Measurements from ENCODE around the gene TMEM254.

DNA sequence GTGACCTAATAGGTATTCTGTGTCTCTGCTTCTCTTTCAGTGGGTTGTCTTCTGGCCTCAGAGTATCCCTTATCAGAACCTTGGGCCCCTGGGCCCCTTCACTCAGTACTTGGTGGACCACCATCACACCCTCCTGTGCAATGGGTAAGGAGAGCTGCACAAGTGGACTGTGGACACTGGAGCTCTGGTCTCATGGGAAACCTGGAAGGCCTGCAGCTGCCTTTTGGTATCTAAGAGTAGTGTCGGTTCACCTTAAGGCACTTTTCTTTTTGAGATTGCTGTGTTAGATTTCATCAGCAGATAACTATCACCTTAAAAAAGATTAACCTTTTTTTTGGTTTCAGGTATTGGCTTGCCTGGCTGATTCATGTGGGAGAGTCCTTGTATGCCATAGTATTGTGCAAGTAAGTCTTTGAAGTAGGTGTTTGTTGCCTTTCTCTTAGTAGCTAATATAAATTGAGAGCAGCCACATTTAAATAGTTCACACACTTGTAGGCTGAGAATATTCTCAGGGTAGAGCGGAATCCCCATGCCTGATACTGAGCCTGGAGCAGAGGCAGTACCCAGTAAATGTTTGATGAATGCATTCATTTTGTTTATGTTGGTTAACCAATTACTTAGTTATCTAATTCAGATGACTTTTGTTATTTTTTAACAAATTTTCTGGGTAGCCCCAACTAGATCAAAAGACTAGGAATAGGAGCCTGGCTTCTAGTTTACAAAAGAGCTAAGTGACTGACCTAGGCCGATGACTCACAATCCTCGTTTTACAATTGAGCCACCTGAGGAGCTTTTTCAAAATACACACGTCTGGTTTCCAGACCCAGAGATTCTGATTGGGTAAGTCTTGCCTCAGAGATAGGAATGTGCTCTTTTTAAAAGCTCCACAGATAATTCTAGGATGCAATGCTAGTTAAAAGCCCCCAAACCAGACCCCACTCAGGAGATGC is 3.6 kb downstream of the TMEM254 start:
- TF ChIP-seq, protein P1, sequence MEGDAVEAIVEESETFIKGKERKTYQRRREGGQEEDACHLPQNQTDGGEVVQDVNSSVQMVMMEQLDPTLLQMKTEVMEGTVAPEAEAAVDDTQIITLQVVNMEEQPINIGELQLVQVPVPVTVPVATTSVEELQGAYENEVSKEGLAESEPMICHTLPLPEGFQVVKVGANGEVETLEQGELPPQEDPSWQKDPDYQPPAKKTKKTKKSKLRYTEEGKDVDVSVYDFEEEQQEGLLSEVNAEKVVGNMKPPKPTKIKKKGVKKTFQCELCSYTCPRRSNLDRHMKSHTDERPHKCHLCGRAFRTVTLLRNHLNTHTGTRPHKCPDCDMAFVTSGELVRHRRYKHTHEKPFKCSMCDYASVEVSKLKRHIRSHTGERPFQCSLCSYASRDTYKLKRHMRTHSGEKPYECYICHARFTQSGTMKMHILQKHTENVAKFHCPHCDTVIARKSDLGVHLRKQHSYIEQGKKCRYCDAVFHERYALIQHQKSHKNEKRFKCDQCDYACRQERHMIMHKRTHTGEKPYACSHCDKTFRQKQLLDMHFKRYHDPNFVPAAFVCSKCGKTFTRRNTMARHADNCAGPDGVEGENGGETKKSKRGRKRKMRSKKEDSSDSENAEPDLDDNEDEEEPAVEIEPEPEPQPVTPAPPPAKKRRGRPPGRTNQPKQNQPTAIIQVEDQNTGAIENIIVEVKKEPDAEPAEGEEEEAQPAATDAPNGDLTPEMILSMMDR (IDR thresholded peaks at IDR 0.05), result no peak
- TF ChIP-seq POLR2AphosphoS5 (IDR thresholded peaks at IDR 0.05), result no peak

Measured in gastroesophageal sphincter (tissue), 3 donors.